Smooth muscle cell (in vitro differentiated cells): ENCODE results near the gene PUM1. TPM values are rescaled to one million over a fixed set of nuclear protein-coding genes. Genes with fewer than 3 reads are reported as not detected.
A peak's percentile ranks its signal among the peaks of the same experiment; 100 is the strongest.

ENCODE experiments used
- DNase-seq: peaks from one replicate; lab custom pipeline; 2025; ENCODE audit not compliant: unreplicated experiment; lab: John Stamatoyannopoulos, UW
- H2AFZ ChIP-seq: fragments of 200-600 bp; sonication (generic); 2 replicates; pipeline ENCODE4 v1.6.0; 2016; ENCODE audit warnings: antibody characterized with exemption, low read depth, mild to moderate bottlenecking
- H3F3A ChIP-seq: fragments of 200-600 bp; sonication (generic); 2 replicates; pipeline ENCODE4 v1.6.0; 2017; ENCODE audit warnings: antibody characterized with exemption, low read depth
- H3K27ac ChIP-seq: fragments of 200-600 bp; sonication (generic); 2 replicates; pipeline ENCODE4 v1.5.1; 2016; ENCODE audit warnings: low read depth, mild to moderate bottlenecking
- H3K27me3 ChIP-seq: fragments of 200-600 bp; sonication (generic); 2 replicates; pipeline ENCODE4 v1.6.1; 2016; ENCODE audit warnings: low read depth, mild to moderate bottlenecking
- H3K36me3 ChIP-seq: fragments of 200-600 bp; sonication (generic); 2 replicates; pipeline ENCODE4 v1.5.1; 2016; ENCODE audit warnings: low read depth
- H3K4me1 ChIP-seq: fragments of 200-600 bp; sonication (generic); 2 replicates; pipeline ENCODE4 v1.5.1; 2016; ENCODE audit warnings: low read depth
- H3K4me2 ChIP-seq: fragments of 200-600 bp; sonication (generic); 2 replicates; pipeline ENCODE4 v1.6.0; 2016; ENCODE audit warnings: mild to moderate bottlenecking
- H3K4me3 ChIP-seq: fragments of 200-600 bp; sonication (generic); 2 replicates; pipeline ENCODE4 v1.5.1; 2016; ENCODE audit warnings: mild to moderate bottlenecking
- H3K79me2 ChIP-seq: fragments of 200-600 bp; sonication (generic); 2 replicates; pipeline ENCODE4 v1.6.0; 2016; ENCODE audit warnings: low read depth, mild to moderate bottlenecking
- H3K9ac ChIP-seq: fragments of 200-600 bp; sonication (generic); 2 replicates; pipeline ENCODE4 v1.6.0; 2016; ENCODE audit warnings: low read depth
- H3K9me3 ChIP-seq: fragments of 200-600 bp; sonication (generic); replicated peaks from 2 replicates; pipeline ENCODE4 v1.5.1; 2016; ENCODE audit warnings: low read depth
- H4K20me1 ChIP-seq: fragments of 200-600 bp; sonication (generic); 2 replicates; pipeline ENCODE4 v1.6.0; 2016; ENCODE audit warnings: low read depth
- WGBS: methylation state at CpG from one replicate; pipeline ENCODE4 v1.1.7; 2016; ENCODE audit warnings: low lambda C conversion rate; 5-methylcytosine and 5-hydroxymethylcytosine counted together
- polyA plus RNA-seq: library from polyadenylated mRNA; unstranded; fragments of >200 nt; fragmentation: Nextera tagmentation; extraction: Ambion mirVana; gene quantifications from 2 replicates; pipeline ENCODE4 v1.2.1, GENCODE V29; 2016
- total RNA-seq: library from RNA; depleted of rRNA; stranded (reverse); fragments of >200 nt; gene quantifications from 2 replicates; pipeline ENCODE4 v1.2.3, GENCODE V29; 2014
- TF ChIP-seq, protein P1 (sequence below): fragments of 200-600 bp; sonication (generic); IDR thresholded peaks from 2 replicates; pipeline ENCODE4 v1.5.1; 2017; ENCODE audit warnings: borderline replicate concordance, mild to moderate bottlenecking, antibody characterized with exemption; ENCODE audit not compliant: insufficient read depth, poor library complexity, severe bottlenecking

Gene PUM1
- total and polyA plus RNA-seq, 2 experiments from 2014 or later: 49.0 to 78.2 TPM

DNA sequence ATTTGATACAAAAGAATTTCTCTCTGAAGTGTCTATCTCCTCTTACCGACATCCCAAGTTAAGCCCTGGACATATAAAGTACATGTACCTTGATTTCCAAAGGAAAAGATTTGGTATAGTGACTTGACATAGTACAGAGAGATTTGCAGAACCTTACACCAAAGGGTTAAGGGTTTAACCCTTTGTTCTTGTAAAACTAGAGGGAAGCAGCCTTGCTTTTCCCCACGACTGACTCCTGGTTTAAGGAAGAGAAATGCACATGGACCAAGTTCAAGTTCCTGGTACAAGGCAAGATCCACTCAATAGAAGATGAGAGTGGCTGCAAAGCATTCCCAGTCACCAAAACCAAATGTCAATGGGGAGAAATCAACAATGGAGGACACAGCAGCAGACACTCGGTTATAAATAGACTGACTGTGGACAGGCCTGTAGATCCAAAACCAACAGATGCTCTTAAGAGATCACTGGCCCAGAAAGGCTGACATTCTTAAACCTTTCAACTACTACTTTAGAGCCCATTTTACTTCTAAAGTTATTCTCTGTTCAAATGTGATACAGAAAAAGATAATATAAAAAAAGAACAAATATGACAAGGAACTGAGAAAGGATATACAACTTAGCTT lies 69.4 kb downstream of the PUM1 start:
- Histone ChIP-seq H3K36me3 (no peaks in the 10 kb centered on the region), H2AFZ (no peak overlapping the region), H3K4me2 (no peak overlapping the region), H3K4me1 (peaks cover 7% of the 10 kb centered on the region), H3K79me2 (peaks cover 100% of the 10 kb centered on the region), H3K9ac (no peak overlapping the region), H3K27me3 (no peaks in the 10 kb centered on the region), H4K20me1 (peaks cover 100% of the 10 kb centered on the region), H3K4me3 (no peak overlapping the region), H3K27ac (no peak overlapping the region), H3F3A (peaks cover 6% of the 10 kb centered on the region), H3K9me3 (no peaks in the 10 kb centered on the region)
- WGBS: 81% methylated on average over 3 of the region's 3 CpGs
- DNase-seq: no peak
- TF ChIP-seq, protein P1, sequence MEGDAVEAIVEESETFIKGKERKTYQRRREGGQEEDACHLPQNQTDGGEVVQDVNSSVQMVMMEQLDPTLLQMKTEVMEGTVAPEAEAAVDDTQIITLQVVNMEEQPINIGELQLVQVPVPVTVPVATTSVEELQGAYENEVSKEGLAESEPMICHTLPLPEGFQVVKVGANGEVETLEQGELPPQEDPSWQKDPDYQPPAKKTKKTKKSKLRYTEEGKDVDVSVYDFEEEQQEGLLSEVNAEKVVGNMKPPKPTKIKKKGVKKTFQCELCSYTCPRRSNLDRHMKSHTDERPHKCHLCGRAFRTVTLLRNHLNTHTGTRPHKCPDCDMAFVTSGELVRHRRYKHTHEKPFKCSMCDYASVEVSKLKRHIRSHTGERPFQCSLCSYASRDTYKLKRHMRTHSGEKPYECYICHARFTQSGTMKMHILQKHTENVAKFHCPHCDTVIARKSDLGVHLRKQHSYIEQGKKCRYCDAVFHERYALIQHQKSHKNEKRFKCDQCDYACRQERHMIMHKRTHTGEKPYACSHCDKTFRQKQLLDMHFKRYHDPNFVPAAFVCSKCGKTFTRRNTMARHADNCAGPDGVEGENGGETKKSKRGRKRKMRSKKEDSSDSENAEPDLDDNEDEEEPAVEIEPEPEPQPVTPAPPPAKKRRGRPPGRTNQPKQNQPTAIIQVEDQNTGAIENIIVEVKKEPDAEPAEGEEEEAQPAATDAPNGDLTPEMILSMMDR: no peak

DNA sequence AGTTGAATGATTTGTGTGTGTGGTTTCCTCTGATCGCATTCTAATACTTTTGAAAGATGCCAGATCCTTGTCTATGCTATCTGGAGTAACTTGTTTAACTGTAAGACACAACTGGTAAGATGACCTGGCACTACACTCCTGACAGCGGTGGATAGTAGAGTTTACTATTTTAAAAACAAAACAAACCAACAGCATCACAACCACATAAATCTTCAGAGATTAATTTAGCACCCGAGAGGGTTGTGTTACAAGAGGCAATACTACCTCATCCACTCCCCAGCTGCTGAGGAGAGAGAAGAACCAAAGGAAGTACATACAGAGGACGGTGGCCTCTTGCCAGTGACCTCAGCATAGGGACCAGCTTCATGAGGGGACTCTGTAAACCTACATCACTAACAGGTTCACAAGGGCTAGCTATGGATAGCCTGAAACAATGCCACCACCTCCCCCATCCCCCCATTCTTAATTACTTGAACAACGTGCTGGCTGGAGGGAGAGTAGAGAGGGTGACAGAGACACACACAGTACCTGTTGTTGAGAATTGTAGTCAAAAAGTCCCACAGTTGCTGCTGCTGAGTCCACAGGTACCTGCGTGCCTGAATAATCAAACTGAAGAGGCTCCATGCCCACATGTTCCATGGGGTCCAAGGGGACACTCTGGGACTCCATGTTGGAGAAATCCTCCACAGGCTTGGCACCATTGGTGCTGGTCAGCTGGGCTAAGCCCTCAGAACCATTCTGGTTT lies 73.5 kb downstream of the PUM1 start:
- Histone ChIP-seq H3F3A (peaks cover 30% of the 10 kb centered on the region), H4K20me1 (peaks cover 100% of the 10 kb centered on the region), H3K36me3 (no peaks in the 10 kb centered on the region), H3K27me3 (no peaks in the 10 kb centered on the region), H3K9ac (no peak overlapping the region), H3K27ac (peak overlapping the region; percentile 74), H3K4me1 (peaks cover 41% of the 10 kb centered on the region), H3K4me2 (peak overlapping the region; percentile 74), H3K9me3 (no peaks in the 10 kb centered on the region), H3K4me3 (no peak overlapping the region), H2AFZ (no peak overlapping the region), H3K79me2 (peaks cover 100% of the 10 kb centered on the region)
- no peak for DNase-seq
- whole genome bisulfite sequencing: 67% methylated on average over 6 of the region's 6 CpGs
- TF ChIP-seq, protein P1: no peak

DNA sequence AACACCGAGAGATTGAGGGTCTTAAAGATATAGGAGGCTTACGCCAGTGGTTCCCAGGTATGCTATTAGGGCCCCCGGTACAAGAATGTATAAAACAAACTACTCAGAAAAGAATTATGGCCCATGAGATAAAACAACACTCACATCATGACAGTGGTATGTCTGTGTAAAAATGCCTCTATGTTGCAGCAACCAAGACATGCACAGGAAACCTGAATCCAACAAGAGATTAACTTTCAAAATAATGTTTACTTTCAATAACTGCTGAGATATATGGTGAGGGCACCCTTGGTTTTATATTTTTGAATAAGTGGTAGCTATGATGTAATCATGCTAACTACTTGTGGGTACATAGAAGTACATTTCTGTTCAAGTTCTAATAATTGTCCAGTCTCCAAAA lies 74.9 kb downstream of the PUM1 start:
- Histone ChIP-seq H3K27ac (peak overlapping the region; percentile 74), H3K4me2 (peak overlapping the region; percentile 74), H3K9ac (peak overlapping the region; percentile 7), H2AFZ (no peak overlapping the region), H3K4me3 (no peak overlapping the region), H3F3A (peaks cover 30% of the 10 kb centered on the region), H3K4me1 (peaks cover 41% of the 10 kb centered on the region), H3K36me3 (no peaks in the 10 kb centered on the region), H4K20me1 (peaks cover 100% of the 10 kb centered on the region), H3K79me2 (peaks cover 100% of the 10 kb centered on the region), H3K27me3 (no peaks in the 10 kb centered on the region), H3K9me3 (no peaks in the 10 kb centered on the region)
- TF ChIP-seq, protein P1: no peak
- no peak for DNase-seq
- 46% methylated on average over 3 of the region's 3 CpGs for WGBS
